Stimulated activated naive B cell treated with anti-CD40 and anti-IgM and Interleukin-4, amounts not matched to agents 10 μg/mL and 1 μg/mL and 100 μg/mL, for 72 hours (primary cell): Measurements from ENCODE around the gene AP3D1.

ENCODE experiments used
- ATAC-seq, 2 donors: fragments of 150-1000 bp; cut with Tn5 transposase; replicated peaks; 2 replicates each; pipeline ENCODE4 v1.10.0; 2021; ENCODE audit warnings: moderate library complexity in 1 of 2
- DNase-seq: peaks from one replicate; pipeline ENCODE4 v3.0.0; 2021
- H3K27ac Mint-ChIP-seq: one replicate; pipeline ENCODE4 v1.8.0; 2022; ENCODE audit warnings: mild to moderate bottlenecking, mixed read lengths
- H3K27me3 Mint-ChIP-seq, 2 donors: one replicate each; pipeline ENCODE4 v1.8.0; 2022; ENCODE audit warnings: mixed read lengths in 2 of 2
- H3K36me3 Mint-ChIP-seq, 2 donors: one replicate each; pipeline ENCODE4 v1.8.0; 2022; ENCODE audit warnings: mixed read lengths in 2 of 2, mild to moderate bottlenecking in 1 of 2
- H3K4me1 Mint-ChIP-seq, 2 donors: one replicate each; pipeline ENCODE4 v1.8.0; 2022; ENCODE audit warnings: mixed read lengths in 2 of 2, mild to moderate bottlenecking in 1 of 2
- H3K4me3 Mint-ChIP-seq, 2 donors: one replicate each; pipeline ENCODE4 v1.8.0; 2022; ENCODE audit warnings: mild to moderate bottlenecking in 2 of 2, mixed read lengths in 2 of 2, moderate library complexity in 1 of 2
- H3K9me3 Mint-ChIP-seq, 2 donors: one replicate each; pipeline ENCODE4 v1.8.0; 2022; ENCODE audit warnings: mixed read lengths in 2 of 2, mild to moderate bottlenecking in 1 of 2

The AP3D1 gene

DNA sequence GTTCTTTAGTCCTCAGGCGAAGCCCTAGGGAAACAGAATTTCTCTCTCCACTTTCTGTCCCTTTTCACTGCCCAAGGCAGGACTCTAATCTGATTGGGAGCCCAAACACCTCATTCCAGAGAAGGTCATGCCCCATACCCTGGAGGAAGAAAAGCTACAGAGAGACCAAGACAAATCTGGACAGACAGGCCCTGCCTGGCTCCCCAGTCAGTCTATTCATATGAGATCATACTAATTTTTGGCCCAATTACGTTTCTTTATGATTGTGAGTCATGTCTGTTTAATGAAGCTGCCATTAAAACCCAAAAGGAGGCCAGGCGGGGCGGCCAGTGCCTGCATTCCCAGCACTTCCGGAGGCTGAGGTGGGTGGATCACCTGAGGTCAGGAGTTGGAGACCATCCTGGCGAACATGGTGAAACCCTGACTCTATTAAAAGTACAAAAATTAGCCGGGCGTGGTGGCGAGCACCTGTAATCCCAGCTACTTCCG, 3.3 kb upstream of the AP3D1 start:
- H3K4me1 Mint-ChIP-seq, result peaks cover 22 to 41% of the 10 kb centered on the region in 2 donors
- no peak for DNase-seq
- no peak for ATAC-seq

GRCh38 chr19:2150794-2151338, 500 bp downstream of the AP3D1 start:
- Mint-ChIP-seq H3K9me3 (no peaks in the 10 kb centered on the region), H3K36me3 (peaks cover 9 to 12% of the 10 kb centered on the region in 2 donors), H3K4me1 (peaks cover 23 to 54% of the 10 kb centered on the region in 2 donors), H3K27me3 (no peaks in the 10 kb centered on the region), H3K27ac (peak overlapping the region; percentile 85), H3K4me3 (peak overlapping the region; percentile 86 to 87)
- no peak for DNase-seq
- peak; percentile 17 for ATAC-seq

More for the DNA sequence above, 3.3 kb upstream of the AP3D1 start:
- Mint-ChIP-seq H3K9me3 (no peaks in the 10 kb centered on the region), H3K36me3 (peaks cover 1 to 3% of the 10 kb centered on the region in 2 donors), H3K4me3 (no peak overlapping the region), H3K27ac (no peak overlapping the region), H3K27me3 (no peaks in the 10 kb centered on the region)

GRCh38 chr19:2149980-2150793, 1.2 kb downstream of the AP3D1 start:
- DNase-seq (no peak), ATAC-seq (no peak)
- no peaks in the 10 kb centered on the region for H3K9me3 Mint-ChIP-seq
- peaks cover 9 to 12% of the 10 kb centered on the region in 2 donors for H3K36me3 Mint-ChIP-seq
- H3K4me1 Mint-ChIP-seq, result peaks cover 25 to 57% of the 10 kb centered on the region in 2 donors
- H3K27me3 Mint-ChIP-seq, result no peaks in the 10 kb centered on the region
- peak overlapping the region; percentile 85 for H3K27ac Mint-ChIP-seq
- H3K4me3 Mint-ChIP-seq, result peak overlapping the region; percentile 86 to 87

- Mint-ChIP-seq H3K4me1 (peaks cover 30 to 68% of the 10 kb centered on the region in 2 donors), H3K36me3 (peaks cover 15 to 16% of the 10 kb centered on the region in 2 donors), H3K9me3 (no peaks in the 10 kb centered on the region), H3K27me3 (no peaks in the 10 kb centered on the region), H3K27ac (no peak overlapping the region), H3K4me3 (peak overlapping the region in 1 of 2 donors; percentile 87)
- DNase-seq (no peak), ATAC-seq (no peak)
Measured at GRCh38 chr19:2148482-2149135, 2.8 kb downstream of the AP3D1 start.

GRCh38 chr19:2145831-2146241, 5.5 kb downstream of the AP3D1 start:
- no peak overlapping the region for H3K4me3 Mint-ChIP-seq

DNA sequence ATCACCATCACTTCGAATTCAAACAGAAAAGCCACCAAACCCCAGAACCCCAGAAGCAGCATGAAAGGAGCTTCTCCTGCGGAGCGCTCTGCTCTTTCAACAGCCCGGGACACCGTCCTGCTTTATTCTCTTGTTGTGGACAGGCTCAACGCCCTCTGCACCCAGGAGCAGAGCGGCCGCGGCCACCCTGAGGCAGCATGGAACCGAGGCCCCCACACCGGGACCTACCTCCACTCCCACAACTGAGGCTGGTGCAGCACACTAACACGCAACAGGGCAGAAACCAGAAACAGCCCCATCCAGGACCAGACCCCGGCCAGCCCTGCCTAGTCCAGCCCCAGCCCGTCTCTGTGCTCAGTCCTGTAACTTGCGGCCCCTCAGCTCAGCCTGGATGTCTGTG, 7.2 kb downstream of the AP3D1 start:
- ATAC-seq, result no peak
- H3K27ac Mint-ChIP-seq, result no peak overlapping the region
- no peaks in the 10 kb centered on the region for H3K27me3 Mint-ChIP-seq
- no peak overlapping the region for H3K4me3 Mint-ChIP-seq
- H3K36me3 Mint-ChIP-seq, result peaks cover 22 to 23% of the 10 kb centered on the region in 2 donors
- DNase-seq, result no peak
- peaks cover 17 to 59% of the 10 kb centered on the region in 2 donors for H3K4me1 Mint-ChIP-seq
- no peaks in the 10 kb centered on the region for H3K9me3 Mint-ChIP-seq

More at GRCh38 chr19:2145831-2146241, 5.5 kb downstream of the AP3D1 start:
- Mint-ChIP-seq H3K9me3 (no peaks in the 10 kb centered on the region), H3K4me1 (peaks cover 22 to 65% of the 10 kb centered on the region in 2 donors), H3K36me3 (peaks cover 16% of the 10 kb centered on the region in 2 donors), H3K27ac (peak overlapping the region; percentile 59), H3K27me3 (no peaks in the 10 kb centered on the region)
- no peak for DNase-seq
- no peak for ATAC-seq

DNA sequence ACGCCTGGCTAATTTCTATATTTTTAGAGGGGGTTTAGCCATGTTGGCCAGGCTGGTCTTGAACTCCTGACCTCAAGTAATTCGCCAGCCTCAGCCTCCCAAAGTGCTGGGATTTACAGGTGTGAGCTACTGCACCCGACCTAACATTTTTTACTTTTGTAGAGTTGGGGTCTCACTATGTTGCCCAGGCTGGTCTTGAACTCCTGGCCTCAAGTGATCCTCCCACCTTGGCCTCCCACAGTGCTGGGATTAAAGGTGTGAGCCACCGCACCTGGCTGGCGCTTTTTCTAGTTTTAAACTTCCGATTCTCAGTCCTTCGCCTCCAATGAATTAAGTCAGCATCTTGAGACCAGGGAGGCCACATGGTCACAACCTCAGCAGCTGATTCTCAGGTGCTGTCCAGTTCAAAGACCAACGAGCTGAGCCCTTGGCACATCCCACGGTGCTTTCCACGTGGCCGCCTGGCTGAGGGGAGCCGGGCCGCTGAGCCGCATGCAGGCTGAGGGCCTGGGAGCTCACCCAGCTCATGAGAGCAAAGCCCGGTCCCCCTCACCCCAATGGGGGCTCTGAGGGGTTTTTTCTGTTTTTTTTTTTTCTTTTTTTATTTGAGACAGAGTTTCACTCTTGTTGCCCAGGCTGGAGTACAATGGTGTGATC, 9.1 kb downstream of the AP3D1 start:
- H3K9me3 Mint-ChIP-seq, result no peaks in the 10 kb centered on the region
- ATAC-seq, result no peak
- H3K36me3 Mint-ChIP-seq, result peaks cover 27 to 35% of the 10 kb centered on the region in 2 donors
- H3K4me3 Mint-ChIP-seq, result no peak overlapping the region
- H3K27me3 Mint-ChIP-seq, result no peaks in the 10 kb centered on the region
- no peak overlapping the region for H3K27ac Mint-ChIP-seq
- H3K4me1 Mint-ChIP-seq, result peaks cover 16 to 43% of the 10 kb centered on the region in 2 donors
- DNase-seq, result no peak

DNA sequence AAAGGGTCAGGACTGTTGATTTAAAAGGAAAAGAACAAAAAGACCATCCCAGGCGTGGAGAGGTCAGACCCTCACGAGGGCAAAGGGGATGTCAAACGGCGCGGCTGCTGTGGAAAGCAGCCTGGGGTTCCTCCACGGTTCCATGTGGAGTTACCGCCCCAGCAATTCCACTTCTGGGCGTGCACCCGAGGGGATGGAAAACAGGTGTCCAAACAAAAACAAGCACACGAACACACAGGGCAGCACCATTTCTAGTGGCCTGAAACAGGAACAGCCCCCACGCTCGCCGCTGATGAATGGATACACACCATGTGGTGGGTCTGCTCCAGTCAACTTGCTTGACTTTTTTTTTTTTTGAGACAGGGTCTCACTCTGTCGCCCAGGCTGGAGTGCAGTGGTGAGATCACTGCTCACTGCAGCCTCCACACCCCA, 11.2 kb downstream of the AP3D1 start:
- no peak overlapping the region for H3K27ac Mint-ChIP-seq
- DNase-seq (no peak), ATAC-seq (no peak)
- H3K4me3 Mint-ChIP-seq, result no peak overlapping the region
- H3K9me3 Mint-ChIP-seq, result no peaks in the 10 kb centered on the region
- H3K36me3 Mint-ChIP-seq, result peaks cover 31 to 37% of the 10 kb centered on the region in 2 donors
- H3K27me3 Mint-ChIP-seq, result no peaks in the 10 kb centered on the region
- H3K4me1 Mint-ChIP-seq, result peaks cover 10 to 25% of the 10 kb centered on the region in 2 donors

DNA sequence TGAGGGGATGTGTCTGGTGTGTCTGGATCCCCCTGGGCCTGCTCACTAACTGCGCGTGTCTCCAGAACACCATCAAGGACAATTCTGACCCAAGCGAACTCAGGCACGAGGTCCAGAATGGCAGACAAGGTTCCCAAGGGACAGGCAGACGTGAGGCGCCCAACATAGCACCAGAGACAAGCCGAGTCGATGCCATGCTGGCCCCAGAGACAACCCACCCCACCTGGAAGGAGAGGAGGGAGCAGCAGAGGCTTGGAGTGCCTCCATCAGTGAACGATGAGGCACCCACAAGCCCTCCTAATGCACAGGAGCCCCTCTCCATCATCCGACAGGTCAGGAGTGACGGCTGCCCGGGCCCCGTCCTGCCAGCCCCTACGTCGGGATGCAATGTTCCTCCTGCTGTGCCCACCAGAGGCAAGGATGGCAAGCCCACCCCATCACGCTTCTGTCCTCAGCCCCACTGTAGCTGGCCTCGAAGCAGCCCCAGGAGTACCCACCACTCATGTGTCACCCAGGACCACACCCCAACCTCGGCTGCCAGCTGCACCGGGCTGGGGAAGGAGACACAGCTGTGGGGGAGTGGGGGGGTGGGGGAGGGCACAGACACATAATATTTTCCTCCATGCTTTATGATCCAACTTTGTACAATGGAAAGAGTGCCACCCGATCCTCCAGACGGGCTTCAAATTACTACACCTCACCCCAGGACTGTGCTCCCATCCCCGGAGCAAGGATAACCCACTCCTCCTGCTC, 11.8 kb downstream of the AP3D1 start:
- Mint-ChIP-seq H3K4me3 (no peak overlapping the region), H3K36me3 (peaks cover 28 to 34% of the 10 kb centered on the region in 2 donors), H3K27me3 (no peaks in the 10 kb centered on the region), H3K4me1 (peaks cover 9 to 20% of the 10 kb centered on the region in 2 donors), H3K27ac (peak overlapping the region; percentile 25), H3K9me3 (no peaks in the 10 kb centered on the region)
- ATAC-seq (no peak), DNase-seq (no peak)

DNA sequence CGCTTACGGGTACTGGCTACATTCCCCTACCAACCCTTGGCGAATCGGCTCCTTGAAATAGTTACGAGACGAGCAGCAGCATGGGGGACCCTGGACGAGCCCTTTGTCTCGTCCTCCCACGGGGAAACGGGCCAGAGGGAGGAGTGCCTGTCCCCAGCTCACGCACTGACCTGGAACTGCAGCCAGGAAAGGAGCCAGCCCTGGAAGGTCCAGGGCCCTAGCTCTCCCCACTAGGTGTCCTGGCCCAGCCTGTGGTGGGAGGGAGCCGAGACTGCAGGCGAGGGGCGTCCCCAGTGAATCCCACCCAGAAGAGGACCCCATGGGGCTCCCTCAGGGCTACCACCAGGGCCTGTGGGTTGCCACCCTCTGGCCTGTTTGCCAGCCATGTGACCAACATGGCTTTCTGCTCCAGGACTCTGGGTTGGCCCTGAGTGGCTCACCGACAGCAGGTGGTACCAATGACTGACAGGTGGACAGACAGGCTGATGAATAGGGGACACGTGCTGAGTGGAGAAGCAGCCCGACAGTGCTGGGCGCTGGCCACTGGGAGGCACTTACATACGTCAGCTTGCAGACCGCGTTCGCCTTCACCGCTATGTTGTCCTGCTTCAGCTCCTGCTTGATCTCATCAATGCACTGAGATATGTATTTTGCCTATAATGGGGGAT, 13.2 kb downstream of the AP3D1 start:
- H3K27me3 Mint-ChIP-seq, result no peaks in the 10 kb centered on the region
- peaks cover 6 to 10% of the 10 kb centered on the region in 2 donors for H3K4me1 Mint-ChIP-seq
- H3K36me3 Mint-ChIP-seq, result peaks cover 25 to 36% of the 10 kb centered on the region in 2 donors
- no peaks in the 10 kb centered on the region for H3K9me3 Mint-ChIP-seq
- H3K27ac Mint-ChIP-seq, result no peak overlapping the region
- ATAC-seq (no peak), DNase-seq (no peak)
- no peak overlapping the region for H3K4me3 Mint-ChIP-seq

DNA sequence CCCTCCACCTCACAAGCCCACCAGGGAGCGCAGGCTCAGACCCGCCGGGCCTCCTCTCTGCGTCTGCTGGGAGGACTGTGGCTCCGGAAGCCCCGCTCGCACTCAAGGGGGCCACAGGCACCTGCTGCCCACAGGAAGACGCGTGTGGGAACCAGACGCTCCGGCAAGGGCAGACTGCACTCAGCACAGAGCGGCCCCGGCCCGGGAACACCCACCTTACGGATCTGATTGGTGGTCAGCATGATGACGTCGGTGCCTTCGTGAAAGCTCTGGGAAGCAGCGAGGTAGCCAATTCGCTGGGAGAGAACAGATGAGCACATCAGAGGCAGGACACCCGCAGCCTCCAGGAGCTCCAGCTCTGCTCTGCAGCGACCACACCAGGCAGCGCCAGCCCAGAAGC, 14.6 kb downstream of the AP3D1 start:
- H3K4me3 Mint-ChIP-seq, result no peak overlapping the region
- no peak overlapping the region for H3K27ac Mint-ChIP-seq
- no peaks in the 10 kb centered on the region for H3K27me3 Mint-ChIP-seq
- H3K9me3 Mint-ChIP-seq, result no peaks in the 10 kb centered on the region
- H3K36me3 Mint-ChIP-seq, result peaks cover 34 to 43% of the 10 kb centered on the region in 2 donors
- peaks cover 6 to 14% of the 10 kb centered on the region in 2 donors for H3K4me1 Mint-ChIP-seq
- ATAC-seq (no peak), DNase-seq (no peak)

DNA sequence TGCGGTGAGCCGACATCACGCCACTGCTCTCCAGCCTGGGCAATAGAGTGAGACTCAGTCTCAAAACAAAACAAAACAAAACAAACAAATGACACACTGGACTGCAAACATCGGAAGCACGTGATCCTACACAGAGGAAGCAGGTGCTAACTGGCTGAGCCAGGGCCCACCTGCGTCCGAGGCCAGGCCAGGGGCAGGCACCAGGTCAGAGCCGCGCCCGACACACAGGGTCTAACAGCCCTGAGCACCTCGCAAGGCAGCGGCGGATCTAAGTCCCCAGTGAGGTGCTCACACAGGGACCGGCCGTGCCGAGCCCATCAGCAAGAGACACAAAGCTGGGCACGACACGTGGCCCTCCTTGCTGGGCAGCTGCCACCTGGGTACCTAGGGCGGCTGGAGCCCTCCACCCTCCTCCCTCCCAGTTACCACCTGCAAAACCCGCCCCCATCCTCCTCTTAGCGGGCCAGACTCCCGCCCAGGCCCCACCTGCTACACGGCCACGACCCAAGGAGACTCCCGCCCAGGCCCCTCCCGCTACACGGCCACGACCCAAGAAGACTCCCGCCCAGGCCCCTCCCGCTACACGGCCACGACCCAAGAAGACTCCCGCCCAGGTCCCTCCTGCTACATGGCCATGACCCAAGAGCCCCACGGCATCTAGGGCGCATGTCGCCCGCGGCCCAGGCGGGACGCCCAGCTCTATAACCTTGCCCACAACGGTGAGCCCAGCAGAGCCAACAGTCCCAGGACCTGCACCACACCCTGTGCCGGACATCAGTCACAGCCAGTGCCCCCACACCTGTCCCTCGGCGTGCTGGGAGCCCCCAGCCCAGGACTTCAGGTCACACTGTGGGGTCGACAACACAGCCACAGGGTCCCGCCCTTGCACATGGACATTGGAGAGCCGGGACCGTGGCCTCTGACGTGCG, 15.6 kb downstream of the AP3D1 start:
- ATAC-seq (no peak), DNase-seq (no peak)
- Mint-ChIP-seq H3K4me1 (peaks cover 6 to 14% of the 10 kb centered on the region in 2 donors), H3K27me3 (no peaks in the 10 kb centered on the region), H3K27ac (no peak overlapping the region), H3K36me3 (peaks cover 33 to 44% of the 10 kb centered on the region in 2 donors), H3K9me3 (no peaks in the 10 kb centered on the region), H3K4me3 (no peak overlapping the region)
